SK-N-SH treated with all-trans-retinoic acid at 6 μM for 48 hours (cell line): ENCODE results near the gene NEK1.

Experiments
- ATAC-seq: fragments of 200-7000 bp; cut with Tn5 transposase; 3 replicates; pipeline ENCODE4 v1.9.1; 2020; ENCODE audit warnings: mild to moderate bottlenecking, moderate library complexity
- ARNTL ChIP-seq: fragments of 450-650 bp; formaldehyde crosslinking; IDR thresholded peaks from 2 replicates; pipeline ENCODE4 v1.5.0; 2020; ENCODE audit warnings: low read depth, mild to moderate bottlenecking, moderate library complexity, borderline replicate concordance
- BACH2 ChIP-seq: fragments of 250-450 bp; sonication (Bioruptor Pico); IDR thresholded peaks from 2 replicates; pipeline ENCODE4 v1.9.0; 2021; ENCODE audit warnings: mild to moderate bottlenecking, borderline replicate concordance
- CREB5 ChIP-seq: fragments of 250-450 bp; sonication (Bioruptor Pico); IDR thresholded peaks from 2 replicates; pipeline ENCODE4 v1.5.1; 2020; ENCODE audit warnings: low read depth, mild to moderate bottlenecking, moderate library complexity
- CSDC2 ChIP-seq: fragments of 250-450 bp; sonication (Bioruptor Pico); IDR thresholded peaks from 2 replicates; pipeline ENCODE4 v1.5.0; 2020; ENCODE audit warnings: mild to moderate bottlenecking, moderate library complexity
- CSRNP3 ChIP-seq: fragments of 250-450 bp; sonication (Bioruptor Pico); IDR thresholded peaks from 2 replicates; pipeline ENCODE4 v1.5.1; 2021; ENCODE audit warnings: mild to moderate bottlenecking, moderate library complexity
- GLIS3 ChIP-seq: fragments of 250-450 bp; sonication (Bioruptor Pico); IDR thresholded peaks from 2 replicates; pipeline ENCODE4 v1.5.0; 2020; ENCODE audit warnings: mild to moderate bottlenecking, moderate library complexity
- ISL1 ChIP-seq: fragments of 250-450 bp; sonication (Bioruptor Pico); IDR thresholded peaks from 2 replicates; pipeline ENCODE4 v2.1.2; 2022; ENCODE audit warnings: mild to moderate bottlenecking, moderate library complexity
- OSR1 ChIP-seq: fragments of 250-450 bp; sonication (Bioruptor Pico); IDR thresholded peaks from 2 replicates; pipeline ENCODE4 v1.8.0; 2022; ENCODE audit warnings: moderate library complexity, mild to moderate bottlenecking, inconsistent platforms
- PATZ1 ChIP-seq: fragments of 250-450 bp; sonication (Bioruptor Pico); IDR thresholded peaks from 2 replicates; pipeline ENCODE4 v1.8.0; 2020; ENCODE audit warnings: mild to moderate bottlenecking, moderate library complexity, borderline replicate concordance
- POU6F1 ChIP-seq: fragments of 250-450 bp; sonication (Bioruptor Pico); IDR thresholded peaks from 2 replicates; pipeline ENCODE4 v1.8.0; 2021; ENCODE audit warnings: low read depth, mild to moderate bottlenecking, moderate library complexity, borderline replicate concordance
- PPARA ChIP-seq: fragments of 250-450 bp; sonication (Bioruptor Pico); IDR thresholded peaks from 2 replicates; pipeline ENCODE4 v1.5.0; 2020; ENCODE audit warnings: mild to moderate bottlenecking, borderline replicate concordance
- SNAI2 ChIP-seq: fragments of 250-450 bp; sonication (Bioruptor Pico); IDR thresholded peaks from 2 replicates; pipeline ENCODE4 v1.5.0; 2020; ENCODE audit warnings: mild to moderate bottlenecking, moderate library complexity
- TCF4 ChIP-seq: fragments of 250-450 bp; sonication (Bioruptor Pico); IDR thresholded peaks from 2 replicates; pipeline ENCODE4 v1.8.0; 2021; ENCODE audit warnings: mild to moderate bottlenecking, moderate library complexity, borderline replicate concordance
- TOX ChIP-seq: fragments of 250-450 bp; sonication (Bioruptor Pico); IDR thresholded peaks from 2 replicates; pipeline ENCODE4 v1.8.0; 2021; ENCODE audit warnings: mild to moderate bottlenecking, moderate library complexity, borderline replicate concordance
- ZC3H10 ChIP-seq: fragments of 250-450 bp; sonication (Bioruptor Pico); IDR thresholded peaks from 2 replicates; pipeline ENCODE4 v1.5.1; 2021; ENCODE audit warnings: mild to moderate bottlenecking, moderate library complexity
- ZFP3 ChIP-seq: fragments of 250-450 bp; sonication (Bioruptor Pico); IDR thresholded peaks from 2 replicates; pipeline ENCODE4 v1.5.0; 2020; ENCODE audit warnings: mild to moderate bottlenecking, moderate library complexity
- ZFP30 ChIP-seq: fragments of 450-650 bp; formaldehyde crosslinking; IDR thresholded peaks from 2 replicates; pipeline ENCODE4 v1.5.0; 2022; ENCODE audit warnings: mild to moderate bottlenecking, moderate library complexity
- ZNF565 ChIP-seq: fragments of 450-650 bp; formaldehyde crosslinking; conservative IDR thresholded peaks from 2 replicates; pipeline ENCODE4 v1.5.0; 2020; ENCODE audit warnings: low read depth, mild to moderate bottlenecking, moderate library complexity
- ZNF70 ChIP-seq: fragments of 450-650 bp; formaldehyde crosslinking; IDR thresholded peaks from 2 replicates; pipeline ENCODE4 v1.5.0; 2020; ENCODE audit warnings: mild to moderate bottlenecking, moderate library complexity
- ZNF8 ChIP-seq: fragments of 450-650 bp; formaldehyde crosslinking; IDR thresholded peaks from 2 replicates; pipeline ENCODE4 v1.5.0; 2020; ENCODE audit warnings: mild to moderate bottlenecking, moderate library complexity

NEK1 gene

GRCh38 chr4:169620880-169621248 lies 8.5 kb upstream of the NEK1 start (continued):
- no peak for TF ChIP-seq GLIS3 (CRISPR knock-in tag)
- TF ChIP-seq OSR1 = no peak
- TF ChIP-seq ZC3H10 (CRISPR knock-in tag) = no peak
- TF ChIP-seq TOX = no peak
- TF ChIP-seq POU6F1 (CRISPR knock-in tag) = no peak
- no peak for TF ChIP-seq ZNF8 (CRISPR knock-in tag)
- TF ChIP-seq ZNF70 (CRISPR knock-in tag) = no peak
- no peak for TF ChIP-seq ARNTL (CRISPR knock-in tag)
- TF ChIP-seq CSDC2 (CRISPR knock-in tag) = no peak
- no peak for TF ChIP-seq BACH2 (CRISPR knock-in tag)

GRCh38 chr4:169619958-169620879 lies 7.8 kb upstream of the NEK1 start, which contains the start of gene CLCN3:
Gene CLCN3 (plus strand): TSS chr4:169620578. CDS start chr4:169635929, 15,351 bp downstream.
- ATAC-seq = peak; percentile 98
- TF ChIP-seq BACH2 (CRISPR knock-in tag) = no peak
- no peak for TF ChIP-seq SNAI2
- no peak for TF ChIP-seq PPARA
- no peak for TF ChIP-seq OSR1
- no peak for TF ChIP-seq TOX

- TF ChIP-seq SNAI2 (no peak), ZFP3 (CRISPR knock-in tag) (no peak), ZNF8 (CRISPR knock-in tag) (no peak), TCF4 (CRISPR knock-in tag) (no peak), OSR1 (no peak), CSRNP3 (no peak), BACH2 (CRISPR knock-in tag) (no peak), ISL1 (CRISPR knock-in tag) (no peak), POU6F1 (CRISPR knock-in tag) (no peak), GLIS3 (CRISPR knock-in tag) (no peak), ZNF565 (CRISPR knock-in tag) (no peak), PATZ1 (CRISPR knock-in tag) (no peak), ZFP30 (CRISPR knock-in tag) (no peak), CSDC2 (CRISPR knock-in tag) (no peak), PPARA (no peak), ARNTL (CRISPR knock-in tag) (no peak), ZC3H10 (CRISPR knock-in tag) (no peak)
- peak; percentile 61 for ATAC-seq
Observed at GRCh38 chr4:169619518-169619957, 7.2 kb upstream of the NEK1 start.

GRCh38 chr4:169618986-169619385 lies 6.6 kb upstream of the NEK1 start:
- ATAC-seq = no peak
- no peak for TF ChIP-seq OSR1
- no peak for TF ChIP-seq CREB5 (CRISPR knock-in tag)
- no peak for TF ChIP-seq ZC3H10 (CRISPR knock-in tag)
- no peak for TF ChIP-seq BACH2 (CRISPR knock-in tag)
- TF ChIP-seq ZFP3 (CRISPR knock-in tag) = no peak
- TF ChIP-seq ARNTL (CRISPR knock-in tag) = no peak
- no peak for TF ChIP-seq SNAI2
- no peak for TF ChIP-seq ZNF8 (CRISPR knock-in tag)
- TF ChIP-seq POU6F1 (CRISPR knock-in tag) = no peak
- no peak for TF ChIP-seq ZFP30 (CRISPR knock-in tag)
- no peak for TF ChIP-seq ZNF565 (CRISPR knock-in tag)
- TF ChIP-seq PATZ1 (CRISPR knock-in tag) = no peak
- no peak for TF ChIP-seq TOX
